Measurements from ENCODE around the gene MMAB. TPM values are rescaled to one million over a fixed set of nuclear protein-coding genes. Genes with fewer than 3 reads are reported as not detected.

Gene MMAB
- total RNA-seq, 2 donors from 2014 or later: 12.5 to 29.7 TPM

DNA sequence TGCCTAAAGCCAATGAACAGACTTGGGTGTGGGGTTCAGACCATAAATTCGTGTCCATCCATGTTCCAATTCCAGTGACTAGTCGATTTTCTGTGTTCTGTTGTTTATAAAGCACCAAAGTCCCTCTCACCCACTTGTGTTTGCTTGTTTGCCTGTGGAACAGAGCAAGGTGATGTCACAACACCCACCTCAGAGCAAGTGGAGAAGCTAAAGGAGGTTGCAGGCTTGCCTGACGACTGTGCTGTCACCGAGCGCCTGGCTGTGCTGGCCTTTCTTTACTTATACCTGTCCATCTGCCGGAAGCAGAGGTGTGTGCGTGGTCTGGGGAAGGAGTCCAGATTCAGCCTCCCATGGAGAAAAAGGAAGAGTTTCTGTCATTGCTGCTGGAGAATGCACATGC is 6.3 kb upstream of the MMAB start:
- H3K9me3 ChIP-seq: no peaks in the 10 kb centered on the region
- 73 to 80% methylated on average over 7 of the region's 7 CpGs for WGBS, 2 donors
- ATAC-seq (no peak), DNase-seq (no peak)
- no peaks in the 10 kb centered on the region for H3K27me3 ChIP-seq
- H3K4me3 ChIP-seq: no peak overlapping the region
- no peak overlapping the region for H3K27ac ChIP-seq
- no peak for TF ChIP-seq POLR2A (IDR thresholded peaks at IDR 0.05)
- TF ChIP-seq, protein P1, sequence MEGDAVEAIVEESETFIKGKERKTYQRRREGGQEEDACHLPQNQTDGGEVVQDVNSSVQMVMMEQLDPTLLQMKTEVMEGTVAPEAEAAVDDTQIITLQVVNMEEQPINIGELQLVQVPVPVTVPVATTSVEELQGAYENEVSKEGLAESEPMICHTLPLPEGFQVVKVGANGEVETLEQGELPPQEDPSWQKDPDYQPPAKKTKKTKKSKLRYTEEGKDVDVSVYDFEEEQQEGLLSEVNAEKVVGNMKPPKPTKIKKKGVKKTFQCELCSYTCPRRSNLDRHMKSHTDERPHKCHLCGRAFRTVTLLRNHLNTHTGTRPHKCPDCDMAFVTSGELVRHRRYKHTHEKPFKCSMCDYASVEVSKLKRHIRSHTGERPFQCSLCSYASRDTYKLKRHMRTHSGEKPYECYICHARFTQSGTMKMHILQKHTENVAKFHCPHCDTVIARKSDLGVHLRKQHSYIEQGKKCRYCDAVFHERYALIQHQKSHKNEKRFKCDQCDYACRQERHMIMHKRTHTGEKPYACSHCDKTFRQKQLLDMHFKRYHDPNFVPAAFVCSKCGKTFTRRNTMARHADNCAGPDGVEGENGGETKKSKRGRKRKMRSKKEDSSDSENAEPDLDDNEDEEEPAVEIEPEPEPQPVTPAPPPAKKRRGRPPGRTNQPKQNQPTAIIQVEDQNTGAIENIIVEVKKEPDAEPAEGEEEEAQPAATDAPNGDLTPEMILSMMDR (IDR thresholded peaks at IDR 0.05): no peak
- intact Hi-C loops (cut with DNase I): loop anchor here (10.0 kb wide), 1 partner anchor 275 kb away; no protein-coding TSS in a partner anchor
- peaks cover 11% of the 10 kb centered on the region for H3K4me1 ChIP-seq
- H3K36me3 ChIP-seq (replicated peaks in 1 of 2; ENCODE audit: insufficient read depth in 1 of 2, low read depth in 2 of 2): peaks cover 0 to 2% of the 10 kb centered on the region in 2 donors

DNA sequence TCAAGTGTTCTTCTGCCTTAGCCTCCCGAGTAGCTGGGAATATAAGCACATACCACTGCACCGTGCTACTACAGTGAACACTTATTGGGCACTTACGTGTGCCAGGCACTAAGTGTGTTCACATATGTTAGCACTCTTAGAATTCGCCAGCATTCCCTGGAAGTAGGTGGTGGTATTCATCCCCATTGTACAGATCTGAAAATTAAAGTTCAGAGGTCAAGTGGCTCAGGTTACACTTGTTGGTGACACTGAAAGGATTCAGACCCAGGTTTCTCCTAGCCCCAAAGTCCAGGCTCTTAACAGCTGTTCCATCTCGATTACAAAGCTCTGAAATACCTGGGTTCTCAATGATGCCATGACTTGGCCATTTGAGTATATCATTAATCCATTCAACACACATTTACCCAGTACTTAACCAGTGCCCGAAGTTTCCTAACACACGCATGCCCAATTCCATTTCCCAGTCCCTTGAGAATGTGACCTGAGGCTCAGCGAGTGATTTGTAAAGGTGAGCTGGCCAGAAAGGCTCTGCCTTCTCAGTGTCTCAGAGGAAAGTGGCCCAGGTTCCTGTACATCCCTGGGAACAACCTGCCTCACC is 5.1 kb upstream of the MMAB start:
- DNase-seq: no peak
- intact Hi-C loops (cut with DNase I): loop anchor here (10.0 kb wide), 1 partner anchor 276 kb away; no protein-coding TSS in a partner anchor

GRCh38 chr12:109577311-109577710 is 4.0 kb upstream of the MMAB start:
- 86 to 89% methylated on average over 1 of the region's 1 CpG for WGBS, 2 donors
- TF ChIP-seq, protein P1 (IDR thresholded peaks at IDR 0.05): no peak
- TF ChIP-seq POLR2A (IDR thresholded peaks at IDR 0.05): no peak
- peaks cover 0 to 2% of the 10 kb centered on the region in 2 donors for H3K36me3 ChIP-seq (replicated peaks in 1 of 2; ENCODE audit: insufficient read depth in 1 of 2, low read depth in 2 of 2)
- no peaks in the 10 kb centered on the region for H3K27me3 ChIP-seq
- no peak overlapping the region for H3K27ac ChIP-seq
- no peak for ATAC-seq
- H3K4me3 ChIP-seq: no peak overlapping the region
- intact Hi-C loops (cut with DNase I): loop anchor here (10.0 kb wide), 1 partner anchor 277 kb away; no protein-coding TSS in a partner anchor
- peaks cover 25% of the 10 kb centered on the region for H3K4me1 ChIP-seq
- H3K9me3 ChIP-seq: no peaks in the 10 kb centered on the region
- DNase-seq: no peak

More for the DNA sequence above, 5.1 kb upstream of the MMAB start:
- Histone ChIP-seq H3K27ac (no peak overlapping the region), H3K36me3 (replicated peaks in 1 of 2; ENCODE audit: insufficient read depth in 1 of 2, low read depth in 2 of 2) (peaks cover 0 to 2% of the 10 kb centered on the region in 2 donors), H3K4me3 (no peak overlapping the region), H3K9me3 (no peaks in the 10 kb centered on the region), H3K4me1 (peaks cover 18% of the 10 kb centered on the region), H3K27me3 (no peaks in the 10 kb centered on the region)
- 74 to 78% methylated on average over 8 of the region's 8 CpGs for WGBS, 2 donors
- ATAC-seq: no peak
- no peak for TF ChIP-seq POLR2A (IDR thresholded peaks at IDR 0.05)
- TF ChIP-seq, protein P1 (IDR thresholded peaks at IDR 0.05): no peak

DNA sequence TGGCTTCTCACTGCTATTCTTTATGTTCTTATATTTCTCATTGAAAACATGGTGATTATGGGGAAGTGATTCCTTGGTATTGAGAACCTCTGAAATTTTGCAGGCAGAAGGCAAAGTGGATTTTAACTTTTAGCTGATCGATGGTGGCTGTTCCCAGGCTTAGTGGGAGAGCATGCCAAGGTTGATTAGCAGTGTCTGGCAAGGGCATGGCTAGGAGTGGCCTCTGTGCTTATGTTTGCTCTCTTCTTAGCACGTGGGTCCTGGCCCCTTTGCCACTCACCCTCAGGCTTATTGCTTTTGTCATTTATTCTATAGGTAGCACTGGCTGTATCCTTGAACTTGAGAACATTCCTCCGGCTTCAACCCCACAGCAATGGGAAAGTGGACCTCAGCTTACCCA is 2.4 kb upstream of the MMAB start:
- no peaks in the 10 kb centered on the region for H3K9me3 ChIP-seq
- 72 to 84% methylated on average over 3 of the region's 3 CpGs for WGBS, 2 donors
- intact Hi-C loops (cut with DNase I): loop anchor here (10.0 kb wide), 1 partner anchor 279 kb away; no protein-coding TSS in a partner anchor
- no peak for TF ChIP-seq POLR2A (IDR thresholded peaks at IDR 0.05)
- TF ChIP-seq, protein P1 (IDR thresholded peaks at IDR 0.05): no peak
- H3K27me3 ChIP-seq: no peaks in the 10 kb centered on the region
- ATAC-seq (no peak), DNase-seq (no peak)
- H3K36me3 ChIP-seq (replicated peaks in 1 of 2; ENCODE audit: insufficient read depth in 1 of 2, low read depth in 2 of 2): peaks cover 0 to 2% of the 10 kb centered on the region in 2 donors
- peaks cover 31% of the 10 kb centered on the region for H3K4me1 ChIP-seq
- H3K27ac ChIP-seq: no peak overlapping the region
- no peak overlapping the region for H3K4me3 ChIP-seq

- DNase-seq (no peak), ATAC-seq (no peak)
- Histone ChIP-seq H3K36me3 (replicated peaks in 1 of 2; ENCODE audit: insufficient read depth in 1 of 2, low read depth in 2 of 2) (peaks cover 0 to 2% of the 10 kb centered on the region in 2 donors), H3K9me3 (no peaks in the 10 kb centered on the region), H3K27ac (peak overlapping the region in 3 of 4 donors; percentile 54 to 92 (median 90)), H3K27me3 (no peaks in the 10 kb centered on the region), H3K4me3 (peak overlapping the region; percentile 28 to 46), H3K4me1 (peaks cover 31% of the 10 kb centered on the region)
- intact Hi-C loops (cut with DNase I): loop anchor here (10.0 kb wide), 1 partner anchor 281 kb away; no protein-coding TSS in a partner anchor
- TF ChIP-seq POLR2A (IDR thresholded peaks at IDR 0.05): no peak
- TF ChIP-seq, protein P1 (IDR thresholded peaks at IDR 0.05): no peak
- 0 to 5% methylated on average over 10 to 12 of the region's 13 CpGs for WGBS, 2 donors
Observed at GRCh38 chr12:109573914-109574244, 575 bp upstream of the MMAB start.
